ENCODE data around the gene CASR.

- no peak for TF ChIP-seq ELK1 (IDR thresholded peaks at IDR 0.05; ENCODE audit: low read depth, low read length)
- TF ChIP-seq, protein P1, sequence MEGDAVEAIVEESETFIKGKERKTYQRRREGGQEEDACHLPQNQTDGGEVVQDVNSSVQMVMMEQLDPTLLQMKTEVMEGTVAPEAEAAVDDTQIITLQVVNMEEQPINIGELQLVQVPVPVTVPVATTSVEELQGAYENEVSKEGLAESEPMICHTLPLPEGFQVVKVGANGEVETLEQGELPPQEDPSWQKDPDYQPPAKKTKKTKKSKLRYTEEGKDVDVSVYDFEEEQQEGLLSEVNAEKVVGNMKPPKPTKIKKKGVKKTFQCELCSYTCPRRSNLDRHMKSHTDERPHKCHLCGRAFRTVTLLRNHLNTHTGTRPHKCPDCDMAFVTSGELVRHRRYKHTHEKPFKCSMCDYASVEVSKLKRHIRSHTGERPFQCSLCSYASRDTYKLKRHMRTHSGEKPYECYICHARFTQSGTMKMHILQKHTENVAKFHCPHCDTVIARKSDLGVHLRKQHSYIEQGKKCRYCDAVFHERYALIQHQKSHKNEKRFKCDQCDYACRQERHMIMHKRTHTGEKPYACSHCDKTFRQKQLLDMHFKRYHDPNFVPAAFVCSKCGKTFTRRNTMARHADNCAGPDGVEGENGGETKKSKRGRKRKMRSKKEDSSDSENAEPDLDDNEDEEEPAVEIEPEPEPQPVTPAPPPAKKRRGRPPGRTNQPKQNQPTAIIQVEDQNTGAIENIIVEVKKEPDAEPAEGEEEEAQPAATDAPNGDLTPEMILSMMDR (IDR thresholded peaks at IDR 0.05) = no peak
- no peak for TF ChIP-seq RAD21 (conservative IDR thresholded peaks at IDR 0.05 in 1 of 2, IDR thresholded peaks at IDR 0.05 in 1 of 2)
- TF ChIP-seq KDM1A (IDR thresholded peaks at IDR 0.05; ENCODE audit: low read depth) = no peak
- TF ChIP-seq CEBPB (IDR thresholded peaks at IDR 0.05) = no peak
- no peak for TF ChIP-seq SMC3 (IDR thresholded peaks at IDR 0.05)
- no peak for TF ChIP-seq HOXA7 (CRISPR knock-in tag; IDR thresholded peaks at IDR 0.05)
- TF ChIP-seq HES2 (IDR thresholded peaks at IDR 0.05) = no peak
- TF ChIP-seq REST (IDR thresholded peaks at IDR 0.05) = no peak
Measured at GRCh38 chr3:122268257-122269024, 85.0 kb downstream of the CASR start.
